Upper lobe of left lung (tissue), 6 donors: ENCODE measurements around the gene CHST6. TPM values are rescaled to one million over a fixed set of nuclear protein-coding genes. Genes with fewer than 3 reads are reported as not detected.
A peak's percentile ranks its signal among the peaks of the same experiment; 100 is the strongest.

ENCODE experiments used
- ATAC-seq, 2 donors: fragments of 200-7000 bp; cut with Tn5 transposase; one replicate each; pipeline ENCODE4 v1.9.1; 2022; ENCODE audit warnings: mild to moderate bottlenecking in 2 of 2, moderate library complexity in 2 of 2; ENCODE audit not compliant: low FRiP score in 2 of 2
- DNase-seq, 2 donors: peaks; one replicate each; pipeline ENCODE4 v3.0.0-alpha.2; 2019 to 2020
- H3K27ac ChIP-seq, 4 donors: fragments of 200-600 bp; sonication (generic); one replicate each; pipeline ENCODE4 v1.5.1; 2016 to 2019
- H3K27me3 ChIP-seq, 4 donors: fragments of 200-600 bp; sonication (generic); one replicate each; pipeline ENCODE4 v1.5.1; 2017 to 2019
- H3K36me3 ChIP-seq, 4 donors: fragments of 200-600 bp; sonication (generic); one replicate each; pipeline ENCODE4 v1.5.1; 2016 to 2019
- H3K4me1 ChIP-seq, 4 donors: fragments of 200-600 bp; sonication (generic); one replicate each; pipeline ENCODE4 v1.5.1; 2018 to 2019
- H3K4me3 ChIP-seq, 4 donors: fragments of 200-600 bp; sonication (generic); one replicate each; pipeline ENCODE4 v1.5.1; 2017 to 2019; ENCODE audit warnings: mild to moderate bottlenecking in 2 of 4, moderate library complexity in 1 of 4
- H3K9me3 ChIP-seq, 4 donors: fragments of 200-600 bp; sonication (generic); one replicate each; pipeline ENCODE4 v1.5.1; 2018 to 2019
- EP300 ChIP-seq, 4 donors: sonication (generic); formaldehyde crosslinking; IDR thresholded peaks; one replicate each; pipeline ENCODE4 v1.5.1; 2017; ENCODE audit warnings: antibody characterized with exemption in 4 of 4, control low read depth in 2 of 4
- POLR2A ChIP-seq, 4 donors: fragments of 450-650 bp; IDR thresholded peaks; one replicate each; pipeline ENCODE4 v1.5.1; 2016 to 2017; ENCODE audit warnings: antibody characterized with exemption in 4 of 4, mild to moderate bottlenecking in 2 of 4
- POLR2AphosphoS5 ChIP-seq, 2 donors: sonication (generic); formaldehyde crosslinking; IDR thresholded peaks; one replicate each; pipeline ENCODE4 v1.5.1; 2017; ENCODE audit warnings: antibody characterized with exemption in 2 of 2
- WGBS, 2 donors: methylation state at CpG; one replicate each; pipeline ENCODE4 v1.1.5; 2017 to 2018; 5-methylcytosine and 5-hydroxymethylcytosine counted together
- total RNA-seq, 6 donors: library from RNA; depleted of rRNA in 4 of 6; stranded (reverse); fragments of >200 nt in 4 of 6; gene quantifications; one replicate each; pipeline versions ENCODE4 v1.1.0 to v1.2.1, GENCODE V29; 2016 to 2021
- TF ChIP-seq, protein P1 (sequence below), 6 experiments: fragments of 450-650 bp in 4 of 6; fragments of 200-600 bp in 2 of 6; sonication (generic) in 2 of 6; IDR thresholded peaks; one replicate each; pipeline ENCODE4 v1.5.1; 2016 to 2019; ENCODE audit warnings: antibody characterized with exemption in 6 of 6
- donor health status: DM: no; HTN: no; CAD: no; lungs with moderate emphysema.
- donor health status: DM: no; HTN: yes; CAD: no; lungs with severe emphysema.

CHST6 gene
- total RNA-seq, 6 donors from 2014 or later = 0.11 to 11.6 (median 2.2) TPM

DNA sequence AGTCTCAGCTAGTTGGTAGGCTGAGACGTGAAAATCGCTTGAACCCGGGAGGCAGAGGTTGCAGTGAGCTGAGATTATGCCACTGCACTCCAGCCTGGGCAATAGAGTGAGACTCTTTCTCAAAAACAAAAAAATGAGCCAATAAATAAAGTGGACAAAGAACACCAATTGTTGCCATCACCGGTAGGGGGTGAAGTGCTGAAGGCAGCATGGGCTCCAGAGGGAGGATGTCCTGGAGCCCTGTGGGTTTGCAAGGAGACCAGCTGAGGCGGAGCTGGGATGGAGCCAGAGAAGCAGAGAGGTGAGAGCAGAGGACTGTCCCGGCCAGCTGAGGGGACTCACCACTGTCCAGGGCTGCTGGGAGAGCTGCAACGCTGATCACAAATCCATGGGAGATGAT, 13.8 kb downstream of the CHST6 start:
- DNase-seq (no peak), ATAC-seq (no peak)
- no peaks in the 10 kb centered on the region for H3K9me3 ChIP-seq
- no peaks in the 10 kb centered on the region for H3K27me3 ChIP-seq
- TF ChIP-seq EP300 (IDR thresholded peaks at IDR 0.05) (no peak), POLR2A (IDR thresholded peaks at IDR 0.05) (no peak)
- no peaks in the 10 kb centered on the region for H3K4me1 ChIP-seq
- no peak overlapping the region for H3K27ac ChIP-seq
- WGBS, 2 donors = 84 to 92% methylated on average over 7 of the region's 7 CpGs
- no peaks in the 10 kb centered on the region for H3K36me3 ChIP-seq
- no peak overlapping the region for H3K4me3 ChIP-seq

DNA sequence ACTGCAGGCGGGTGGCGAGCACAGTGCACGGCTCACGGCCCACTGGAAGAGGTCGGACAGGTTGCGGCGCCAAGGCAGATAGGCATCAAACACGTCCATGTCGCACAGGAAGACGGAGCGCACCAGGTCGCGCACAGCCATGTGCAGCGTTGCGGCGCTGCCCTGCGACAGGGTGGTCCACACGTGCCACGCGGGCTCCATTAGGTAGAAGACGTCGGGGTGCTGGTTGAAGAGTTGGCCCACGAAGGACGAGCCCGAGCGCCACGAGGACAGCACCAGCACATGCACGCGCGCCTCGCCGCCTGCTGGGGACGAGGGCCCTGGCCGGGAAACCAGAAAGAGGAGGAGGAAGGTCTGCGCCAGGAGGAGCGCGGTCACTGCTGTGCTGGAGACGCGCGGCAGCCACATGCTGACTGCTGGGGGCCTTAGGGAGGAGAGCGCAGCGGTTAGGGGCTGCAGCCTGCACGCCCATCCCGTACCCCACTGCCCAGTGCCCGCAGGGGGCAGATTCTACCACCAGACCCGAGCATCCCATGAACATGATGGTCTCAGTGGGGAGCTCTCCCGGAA, 15.7 kb downstream of the CHST6 start:
- Histone ChIP-seq H3K9me3 (no peaks in the 10 kb centered on the region), H3K27me3 (no peaks in the 10 kb centered on the region), H3K36me3 (no peaks in the 10 kb centered on the region), H3K4me1 (no peaks in the 10 kb centered on the region), H3K27ac (no peak overlapping the region), H3K4me3 (no peak overlapping the region)
- DNase-seq (peak in 1 of 2 donors; percentile 81), ATAC-seq (no peak)
- TF ChIP-seq EP300 (IDR thresholded peaks at IDR 0.05) (no peak), POLR2AphosphoS5 (IDR thresholded peaks at IDR 0.05) (no peak), POLR2A (IDR thresholded peaks at IDR 0.05) (no peak)
- TF ChIP-seq, protein P1, sequence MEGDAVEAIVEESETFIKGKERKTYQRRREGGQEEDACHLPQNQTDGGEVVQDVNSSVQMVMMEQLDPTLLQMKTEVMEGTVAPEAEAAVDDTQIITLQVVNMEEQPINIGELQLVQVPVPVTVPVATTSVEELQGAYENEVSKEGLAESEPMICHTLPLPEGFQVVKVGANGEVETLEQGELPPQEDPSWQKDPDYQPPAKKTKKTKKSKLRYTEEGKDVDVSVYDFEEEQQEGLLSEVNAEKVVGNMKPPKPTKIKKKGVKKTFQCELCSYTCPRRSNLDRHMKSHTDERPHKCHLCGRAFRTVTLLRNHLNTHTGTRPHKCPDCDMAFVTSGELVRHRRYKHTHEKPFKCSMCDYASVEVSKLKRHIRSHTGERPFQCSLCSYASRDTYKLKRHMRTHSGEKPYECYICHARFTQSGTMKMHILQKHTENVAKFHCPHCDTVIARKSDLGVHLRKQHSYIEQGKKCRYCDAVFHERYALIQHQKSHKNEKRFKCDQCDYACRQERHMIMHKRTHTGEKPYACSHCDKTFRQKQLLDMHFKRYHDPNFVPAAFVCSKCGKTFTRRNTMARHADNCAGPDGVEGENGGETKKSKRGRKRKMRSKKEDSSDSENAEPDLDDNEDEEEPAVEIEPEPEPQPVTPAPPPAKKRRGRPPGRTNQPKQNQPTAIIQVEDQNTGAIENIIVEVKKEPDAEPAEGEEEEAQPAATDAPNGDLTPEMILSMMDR (IDR thresholded peaks at IDR 0.05) = no peak
- WGBS, 2 donors = 95 to 96% methylated on average over 45 to 46 of the region's 47 CpGs

DNA sequence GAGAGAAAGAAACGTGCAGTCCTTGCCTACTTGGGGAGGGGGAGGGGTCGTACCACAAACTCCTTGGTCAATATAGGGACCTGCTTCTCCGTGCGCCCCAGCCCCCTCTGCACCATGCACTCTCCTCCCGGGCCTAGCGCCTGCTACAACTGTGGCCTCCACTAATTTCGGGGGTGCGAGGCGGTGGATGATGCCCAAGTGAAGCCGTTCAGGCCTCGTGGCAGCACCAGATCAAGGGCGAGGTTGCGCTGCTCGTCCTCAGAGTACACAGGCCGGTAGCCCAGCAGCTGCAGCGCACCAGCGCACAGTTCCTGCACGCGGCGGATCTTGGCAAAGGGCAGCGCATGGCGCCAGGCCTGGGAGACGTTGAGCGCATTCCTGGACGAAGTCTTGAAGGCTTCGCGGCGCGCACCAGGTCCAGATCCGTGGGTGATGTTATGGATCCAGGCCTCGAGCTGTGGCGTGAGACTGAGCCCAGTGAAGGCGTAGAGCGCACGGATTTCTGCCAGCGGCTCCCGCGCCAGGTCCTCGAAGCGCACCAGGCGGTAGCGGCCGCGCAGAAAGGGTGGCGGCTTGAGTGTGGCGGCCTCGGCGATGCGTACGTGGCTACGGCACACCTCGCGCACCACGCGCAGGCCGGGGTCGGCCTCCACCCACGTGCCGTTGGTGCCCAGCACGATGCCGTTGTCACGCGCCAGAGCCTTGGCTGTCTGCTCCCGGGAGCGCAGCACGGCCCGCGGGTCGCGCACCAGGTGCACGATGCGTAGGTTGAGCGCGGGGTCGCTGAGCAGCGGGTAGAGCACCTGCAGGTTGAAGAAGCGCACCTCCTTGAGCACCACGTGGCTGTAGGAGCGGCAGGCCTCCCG, 16.5 kb downstream of the CHST6 start:
- Histone ChIP-seq H3K4me1 (no peaks in the 10 kb centered on the region), H3K9me3 (no peaks in the 10 kb centered on the region), H3K27me3 (no peaks in the 10 kb centered on the region), H3K27ac (no peak overlapping the region), H3K4me3 (no peak overlapping the region), H3K36me3 (no peaks in the 10 kb centered on the region)
- WGBS, 2 donors = 94 to 96% methylated on average over 54 to 80 of the region's 80 CpGs
- peak in 1 of 2 donors; percentile 81 for DNase-seq
- ATAC-seq = no peak
- TF ChIP-seq POLR2AphosphoS5 (IDR thresholded peaks at IDR 0.05) (no peak), EP300 (IDR thresholded peaks at IDR 0.05) (no peak), POLR2A (IDR thresholded peaks at IDR 0.05) (no peak)
- TF ChIP-seq, protein P1 (IDR thresholded peaks at IDR 0.05) = no peak

DNA sequence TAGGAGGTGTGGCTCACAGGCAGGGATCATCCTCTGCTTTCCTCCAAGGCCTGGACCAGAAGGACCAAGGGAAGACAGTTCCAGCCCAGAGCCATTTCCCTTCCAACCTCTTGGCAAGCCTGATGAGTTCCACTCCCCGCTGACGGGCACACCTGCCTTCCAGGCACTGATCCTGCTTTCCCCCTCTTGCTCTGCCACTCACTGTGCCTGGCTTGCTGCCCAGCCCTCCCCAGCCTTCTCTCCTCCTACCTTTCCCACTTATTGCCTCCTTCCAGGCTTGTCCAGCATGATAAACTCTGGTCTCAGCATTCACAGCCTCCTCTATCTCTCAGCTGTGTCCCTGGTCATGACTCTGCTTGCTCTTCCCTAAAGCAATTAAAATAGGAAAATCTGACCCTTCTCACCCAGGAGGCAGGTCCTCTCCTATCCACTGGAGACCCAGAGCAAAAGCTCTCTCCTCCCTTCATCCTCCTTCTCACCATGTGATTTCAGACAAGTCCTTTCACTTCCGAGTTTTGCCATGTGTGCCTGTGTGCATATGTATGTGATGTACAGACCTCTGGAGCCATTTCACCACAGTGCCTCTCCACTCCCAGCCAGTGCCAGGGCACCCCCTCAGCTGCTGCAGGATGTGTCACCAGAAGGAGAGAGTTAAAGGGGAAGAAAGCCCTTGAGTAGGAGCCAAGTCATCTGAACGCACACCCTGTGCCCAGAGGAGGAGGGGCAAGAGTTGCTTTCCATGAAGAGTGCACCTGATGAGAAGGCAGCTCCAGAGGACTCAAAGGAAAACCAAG, 17.4 kb downstream of the CHST6 start:
- H3K36me3 ChIP-seq = no peaks in the 10 kb centered on the region

More for the DNA sequence above, 17.4 kb downstream of the CHST6 start:
- no peak overlapping the region for H3K4me3 ChIP-seq
- WGBS, 2 donors = 44 to 50% methylated on average over 4 of the region's 4 CpGs
- ATAC-seq = no peak
- H3K27ac ChIP-seq = no peak overlapping the region
- no peak for TF ChIP-seq POLR2AphosphoS5 (IDR thresholded peaks at IDR 0.05)
- TF ChIP-seq, protein P1 (IDR thresholded peaks at IDR 0.05) = no peak
- TF ChIP-seq POLR2A (IDR thresholded peaks at IDR 0.05) = no peak
- no peak for TF ChIP-seq EP300 (IDR thresholded peaks at IDR 0.05)
- no peaks in the 10 kb centered on the region for H3K4me1 ChIP-seq
- no peaks in the 10 kb centered on the region for H3K9me3 ChIP-seq
- H3K27me3 ChIP-seq = no peaks in the 10 kb centered on the region
- no peak for DNase-seq
